Caco-2 (cell line): ENCODE results near the gene RNF7. TPM values are rescaled to one million over a fixed set of nuclear protein-coding genes. Genes with fewer than 3 reads are reported as not detected.

Source experiments
- BruUV-seq: library from RNA; stranded (reverse); fragments of 400-500 nt; replicated peaks from 2 replicates; lab custom pipeline; 2021; lab: Mats Ljungman, UMichigan
- CTCF ChIA-PET: fragments of 300-600 bp; sonication (Branson Sonifier 250); formaldehyde crosslinking; loops from one replicate; lab custom pipeline; 2022; ENCODE audit warnings: antibody characterized with exemption; lab: Charles Lee
- POLR2A ChIA-PET: fragments of 300-600 bp; sonication (Branson Sonifier 250); formaldehyde crosslinking; loops from one replicate; lab custom pipeline; 2022; ENCODE audit warnings: antibody characterized with exemption; lab: Charles Lee
- DNase-seq, 2 experiments: peaks; one replicate each; pipeline versions ENCODE4 v3.0.0 to v3.0.0-alpha.2; 2020 to 2022
- H3K27me3 ChIP-seq: replicated peaks from 2 replicates; pipeline ENCODE4 v1.6.0; 2011; ENCODE audit warnings: low read length; ENCODE audit not compliant: control insufficient read depth, insufficient read depth
- H3K36me3 ChIP-seq: 2 replicates; pipeline ENCODE4 v1.5.1; 2011; ENCODE audit warnings: low read length; ENCODE audit not compliant: control insufficient read depth, insufficient read depth
- H3K4me1 ChIP-seq: fragments of 250-450 bp; sonication (Bioruptor Pico); 2 replicates; pipeline ENCODE4 v1.5.1; 2020; ENCODE audit warnings: mild to moderate bottlenecking
- H3K4me3 ChIP-seq: 2 replicates; pipeline ENCODE4 v1.5.1; 2011; ENCODE audit warnings: low read depth, mild to moderate bottlenecking, control low read depth, low read length
- H3K9me3 ChIP-seq: fragments of 250-450 bp; sonication (Bioruptor Pico); 2 replicates; pipeline ENCODE4 v1.5.1; 2020; ENCODE audit warnings: mild to moderate bottlenecking, moderate library complexity
- H3K27ac Mint-ChIP-seq: one replicate; pipeline ENCODE4 v1.8.0; 2022; ENCODE audit warnings: mixed read lengths; ENCODE audit not compliant: unreplicated experiment
- H3K27me3 Mint-ChIP-seq: one replicate; pipeline ENCODE4 v1.8.0; 2022; ENCODE audit warnings: mixed read lengths; ENCODE audit not compliant: insufficient read depth, unreplicated experiment
- H3K36me3 Mint-ChIP-seq: one replicate; pipeline ENCODE4 v1.8.0; 2022; ENCODE audit warnings: mild to moderate bottlenecking, mixed read lengths; ENCODE audit not compliant: insufficient read depth, unreplicated experiment
- H3K4me1 Mint-ChIP-seq: one replicate; pipeline ENCODE4 v1.8.0; 2022; ENCODE audit warnings: low read depth, mixed read lengths; ENCODE audit not compliant: unreplicated experiment
- H3K4me3 Mint-ChIP-seq: one replicate; pipeline ENCODE4 v1.8.0; 2022; ENCODE audit warnings: mild to moderate bottlenecking, moderate library complexity, mixed read lengths; ENCODE audit not compliant: unreplicated experiment
- H3K9me3 Mint-ChIP-seq: one replicate; pipeline ENCODE4 v1.8.0; 2022; ENCODE audit warnings: mixed read lengths; ENCODE audit not compliant: unreplicated experiment
- intact Hi-C: fragments of 100-400 bp; cut with micrococcal nuclease; formaldehyde crosslinking; loops from one replicate; pipeline ENCODE4 v1.10.0; 2022; ENCODE audit not compliant: unreplicated experiment
- total RNA-seq: library from RNA; stranded (reverse); gene quantifications from 2 replicates; pipeline ENCODE4 v1.2.3, GENCODE V29; 2022
- TF ChIP-seq, protein P1 (sequence below), 2 experiments: fragments of 200-600 bp in 1 of 2; IDR thresholded peaks; 1 replicate in 1 of 2; 2 replicates in 1 of 2; pipeline versions ENCODE4 v1.5.1 to v1.8.0; 2011 to 2022; ENCODE audit warnings: antibody characterized with exemption in 1 of 2, control low read depth in 1 of 2, inconsistent platforms in 1 of 2, low read depth in 1 of 2, low read length in 1 of 2, mild to moderate bottlenecking in 1 of 2, moderate library complexity in 1 of 2; ENCODE audit not compliant: insufficient read depth in 1 of 2, severe bottlenecking in 1 of 2, unreplicated experiment in 1 of 2

The RNF7 gene
- total RNA-seq, 1 experiment from 2014 or later: 96.3 TPM

DNA sequence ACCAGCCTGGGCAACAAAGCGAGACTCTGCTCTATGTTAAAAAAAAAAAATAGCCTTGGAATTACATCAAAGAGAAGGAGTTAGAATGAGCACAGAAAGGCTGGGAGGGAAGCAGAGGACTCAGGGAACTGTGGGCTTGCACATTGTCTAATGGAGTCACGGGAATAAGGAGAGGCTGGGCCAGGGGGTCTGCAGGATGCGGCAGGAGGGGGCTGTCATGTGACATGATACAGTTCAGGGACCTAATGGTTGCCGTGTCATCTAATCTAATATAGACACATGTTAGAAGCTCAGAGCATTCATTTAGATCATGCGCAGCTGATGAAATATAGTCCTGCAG, 57.6 kb downstream of the RNF7 start:
- CTCF ChIA-PET: no interaction called here
- POLR2A ChIA-PET: no interaction called here
- H3K27me3 Mint-ChIP-seq: no peaks in the 10 kb centered on the region

DNA sequence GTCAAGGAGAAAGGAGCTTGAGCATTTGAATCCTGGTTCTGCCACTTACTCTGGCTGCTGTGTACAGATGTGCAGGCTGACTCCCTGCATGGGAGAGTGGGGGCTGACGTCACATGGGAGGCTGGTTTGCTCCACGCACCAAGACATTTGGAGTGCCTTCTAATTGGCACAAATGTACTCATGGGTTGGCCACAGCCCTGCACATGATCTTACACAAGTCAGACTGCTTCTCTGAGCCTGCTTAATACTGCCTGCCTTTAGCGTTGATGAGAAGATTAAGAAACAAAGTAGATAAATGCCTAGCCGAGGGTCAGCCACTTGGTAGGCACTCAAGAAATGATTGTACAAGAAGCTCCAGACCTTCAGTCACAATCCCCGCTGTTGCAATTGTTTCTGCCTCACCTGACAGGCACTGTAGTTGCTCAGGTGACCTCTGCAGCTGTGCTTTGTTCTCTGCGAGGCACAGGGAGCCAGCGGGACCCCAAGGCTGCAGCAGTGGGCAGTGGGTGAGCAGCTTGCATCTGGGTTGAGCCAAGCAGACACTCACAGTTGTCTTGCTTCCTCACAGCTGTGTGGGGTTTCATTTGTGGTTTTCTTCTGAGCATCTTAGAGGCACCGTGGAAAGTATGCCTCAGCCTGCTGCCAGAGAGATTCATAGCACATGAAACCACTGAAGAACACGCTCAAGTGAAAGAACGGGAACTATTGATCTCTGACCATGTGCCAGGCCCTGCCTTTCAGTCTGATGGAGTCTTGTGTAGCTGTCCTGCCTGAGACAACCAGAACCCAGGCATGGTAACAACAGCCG, 58.2 kb downstream of the RNF7 start:
- H3K9me3 ChIP-seq: no peaks in the 10 kb centered on the region
- POLR2A ChIA-PET: no interaction called here
- Mint-ChIP-seq H3K27ac (no peak overlapping the region), H3K4me3 (no peak overlapping the region), H3K36me3 (no peaks in the 10 kb centered on the region), H3K27me3 (no peaks in the 10 kb centered on the region), H3K9me3 (no peaks in the 10 kb centered on the region), H3K4me1 (no peaks in the 10 kb centered on the region)
- DNase-seq: no peak
- no peak overlapping the region for H3K4me3 ChIP-seq
- intact Hi-C loops: no loop called here
- BruUV-seq: no TSS peak
- no peaks in the 10 kb centered on the region for H3K36me3 ChIP-seq
- CTCF ChIA-PET: no interaction called here
- TF ChIP-seq, protein P1, sequence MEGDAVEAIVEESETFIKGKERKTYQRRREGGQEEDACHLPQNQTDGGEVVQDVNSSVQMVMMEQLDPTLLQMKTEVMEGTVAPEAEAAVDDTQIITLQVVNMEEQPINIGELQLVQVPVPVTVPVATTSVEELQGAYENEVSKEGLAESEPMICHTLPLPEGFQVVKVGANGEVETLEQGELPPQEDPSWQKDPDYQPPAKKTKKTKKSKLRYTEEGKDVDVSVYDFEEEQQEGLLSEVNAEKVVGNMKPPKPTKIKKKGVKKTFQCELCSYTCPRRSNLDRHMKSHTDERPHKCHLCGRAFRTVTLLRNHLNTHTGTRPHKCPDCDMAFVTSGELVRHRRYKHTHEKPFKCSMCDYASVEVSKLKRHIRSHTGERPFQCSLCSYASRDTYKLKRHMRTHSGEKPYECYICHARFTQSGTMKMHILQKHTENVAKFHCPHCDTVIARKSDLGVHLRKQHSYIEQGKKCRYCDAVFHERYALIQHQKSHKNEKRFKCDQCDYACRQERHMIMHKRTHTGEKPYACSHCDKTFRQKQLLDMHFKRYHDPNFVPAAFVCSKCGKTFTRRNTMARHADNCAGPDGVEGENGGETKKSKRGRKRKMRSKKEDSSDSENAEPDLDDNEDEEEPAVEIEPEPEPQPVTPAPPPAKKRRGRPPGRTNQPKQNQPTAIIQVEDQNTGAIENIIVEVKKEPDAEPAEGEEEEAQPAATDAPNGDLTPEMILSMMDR (IDR thresholded peaks at IDR 0.05; ENCODE audit: insufficient read depth in 1 of 2, low read depth in 1 of 2, low read length in 1 of 2, severe bottlenecking in 1 of 2, unreplicated experiment in 1 of 2): no peak
- H3K4me1 ChIP-seq: no peaks in the 10 kb centered on the region
- H3K27me3 ChIP-seq: no peaks in the 10 kb centered on the region

More for the DNA sequence above, 57.6 kb downstream of the RNF7 start:
- H3K4me1 ChIP-seq: no peaks in the 10 kb centered on the region
- H3K36me3 ChIP-seq: no peaks in the 10 kb centered on the region
- no peak overlapping the region for H3K4me3 ChIP-seq
- H3K4me1 Mint-ChIP-seq: no peaks in the 10 kb centered on the region
- no peaks in the 10 kb centered on the region for H3K9me3 ChIP-seq
- BruUV-seq: no TSS peak
- no peak for DNase-seq
- no peak overlapping the region for H3K27ac Mint-ChIP-seq
- H3K9me3 Mint-ChIP-seq: no peaks in the 10 kb centered on the region
- H3K4me3 Mint-ChIP-seq: no peak overlapping the region
- no peaks in the 10 kb centered on the region for H3K27me3 ChIP-seq
- H3K36me3 Mint-ChIP-seq: no peaks in the 10 kb centered on the region
- TF ChIP-seq, protein P1 (IDR thresholded peaks at IDR 0.05; ENCODE audit: insufficient read depth in 1 of 2, low read depth in 1 of 2, low read length in 1 of 2, severe bottlenecking in 1 of 2, unreplicated experiment in 1 of 2): no peak
- intact Hi-C loops: no loop called here

Other genes with a start within 250 kb of the RNF7 start
- not detected in 2 replicates for gene GRK7, start 25.1 kb downstream of the RNF7 start, total RNA-seq
- 155 and 189 TPM in 2 replicates for gene ATP1B3, start 138.3 kb downstream of the RNF7 start, total RNA-seq